OCI-LY1 (cell line): ENCODE data around the gene CCDC60.

ENCODE experiments used
- H2AFZ ChIP-seq: fragments of 200-600 bp; sonication (generic), shearing (Covaris generic); 2 replicates; pipeline ENCODE4 v1.6.0; 2014; ENCODE audit warnings: antibody characterized with exemption, mild to moderate bottlenecking, low read length
- H3F3A ChIP-seq: fragments of 200-600 bp; sonication (generic), shearing (Covaris generic); 2 replicates; pipeline ENCODE4 v1.6.0; 2014; ENCODE audit warnings: mild to moderate bottlenecking, antibody characterized with exemption, low read length, moderate library complexity; ENCODE audit not compliant: insufficient read depth
- H3K27ac ChIP-seq: fragments of 200-600 bp; sonication (generic); 2 replicates; pipeline ENCODE4 v1.5.1; 2014; ENCODE audit warnings: low read length, mixed run types, mild to moderate bottlenecking, low read depth; ENCODE audit not compliant: poor library complexity, severe bottlenecking
- H3K27me3 ChIP-seq: fragments of 200-600 bp; sonication (generic); 2 replicates; pipeline ENCODE4 v1.6.0; 2014; ENCODE audit warnings: antibody characterized with exemption, mild to moderate bottlenecking, low read length, moderate library complexity; ENCODE audit not compliant: insufficient read depth
- H3K36me3 ChIP-seq: fragments of 200-600 bp; sonication (generic); 2 replicates; pipeline ENCODE4 v1.6.1; 2014; ENCODE audit warnings: mild to moderate bottlenecking, antibody characterized with exemption, low read length, moderate library complexity, mixed read lengths; ENCODE audit not compliant: insufficient read depth
- H3K4me1 ChIP-seq: fragments of 200-600 bp; sonication (generic); 2 replicates; pipeline ENCODE4 v1.5.1; 2014; ENCODE audit warnings: mild to moderate bottlenecking, low read length, moderate library complexity; ENCODE audit not compliant: insufficient read depth, severe bottlenecking
- H3K4me2 ChIP-seq: fragments of 200-600 bp; sonication (generic), shearing (Covaris generic); 2 replicates; pipeline ENCODE4 v1.6.1; 2014; ENCODE audit warnings: low read length
- H3K4me3 ChIP-seq: fragments of 200-600 bp; sonication (generic); 2 replicates; pipeline ENCODE4 v1.5.1; 2014; ENCODE audit warnings: low read length, low read depth, mild to moderate bottlenecking, mixed read lengths; ENCODE audit not compliant: poor library complexity, severe bottlenecking
- H3K79me2 ChIP-seq: fragments of 200-600 bp; shearing (Covaris generic); 2 replicates; pipeline ENCODE4 v1.6.1; 2016; ENCODE audit warnings: mixed run types, low read length, mixed read lengths; ENCODE audit not compliant: insufficient read depth
- H3K9ac ChIP-seq: fragments of 200-600 bp; sonication (generic), shearing (Covaris generic); 2 replicates; pipeline ENCODE4 v1.6.1; 2014; ENCODE audit warnings: mild to moderate bottlenecking, low read length, mixed read lengths
- H3K9me2 ChIP-seq: fragments of 200-600 bp; sonication (generic), shearing (Covaris generic); 2 replicates; pipeline ENCODE4 v1.6.1; 2014; ENCODE audit warnings: low read depth, mild to moderate bottlenecking, low read length, mixed read lengths
- H3K9me3 ChIP-seq: fragments of 200-600 bp; shearing (Covaris generic); 2 replicates; pipeline ENCODE4 v1.6.1; 2014; ENCODE audit warnings: low read length, mixed read lengths
- H4K20me1 ChIP-seq: fragments of 200-600 bp; sonication (generic), shearing (Covaris generic); 2 replicates; pipeline ENCODE4 v1.6.0; 2016; ENCODE audit warnings: mild to moderate bottlenecking, low read length; ENCODE audit not compliant: insufficient read depth
- EZH2 ChIP-seq: fragments of 200-600 bp; sonication (generic), shearing (Covaris generic); IDR thresholded peaks from 2 replicates; pipeline ENCODE4 v1.8.0; 2017; ENCODE audit warnings: borderline replicate concordance, mixed run types, mild to moderate bottlenecking, antibody characterized with exemption, low read length, moderate library complexity, mixed read lengths
- TF ChIP-seq, protein P1 (sequence below): fragments of 200-600 bp; sonication (generic), shearing (Covaris generic); IDR thresholded peaks from 2 replicates; pipeline ENCODE4 v1.5.1; 2017; ENCODE audit warnings: mild to moderate bottlenecking, antibody characterized with exemption, low read length, moderate library complexity, mixed read lengths

Gene CCDC60

DNA sequence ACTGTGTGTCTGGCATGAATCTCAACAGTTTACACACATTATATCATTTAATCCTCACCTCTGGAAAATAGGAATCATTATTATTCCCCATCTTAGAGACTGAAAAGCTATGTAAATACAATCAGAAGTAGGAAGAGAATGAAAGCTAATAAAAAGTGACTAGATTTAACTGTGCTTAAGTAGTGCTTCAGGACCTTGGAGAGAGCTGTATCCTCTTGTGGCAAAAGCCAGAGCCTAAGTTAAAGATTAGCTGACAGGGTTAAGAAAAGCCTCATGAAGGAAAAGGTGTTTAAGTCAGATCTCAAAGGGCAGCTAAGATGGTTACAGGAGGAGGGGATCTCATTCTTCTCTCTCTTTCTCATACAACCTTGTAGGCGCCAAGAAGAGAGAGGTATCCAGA is 193.7 kb downstream of the CCDC60 start:
- H3K4me1 ChIP-seq, result no peaks in the 10 kb centered on the region
- TF ChIP-seq, protein P1, sequence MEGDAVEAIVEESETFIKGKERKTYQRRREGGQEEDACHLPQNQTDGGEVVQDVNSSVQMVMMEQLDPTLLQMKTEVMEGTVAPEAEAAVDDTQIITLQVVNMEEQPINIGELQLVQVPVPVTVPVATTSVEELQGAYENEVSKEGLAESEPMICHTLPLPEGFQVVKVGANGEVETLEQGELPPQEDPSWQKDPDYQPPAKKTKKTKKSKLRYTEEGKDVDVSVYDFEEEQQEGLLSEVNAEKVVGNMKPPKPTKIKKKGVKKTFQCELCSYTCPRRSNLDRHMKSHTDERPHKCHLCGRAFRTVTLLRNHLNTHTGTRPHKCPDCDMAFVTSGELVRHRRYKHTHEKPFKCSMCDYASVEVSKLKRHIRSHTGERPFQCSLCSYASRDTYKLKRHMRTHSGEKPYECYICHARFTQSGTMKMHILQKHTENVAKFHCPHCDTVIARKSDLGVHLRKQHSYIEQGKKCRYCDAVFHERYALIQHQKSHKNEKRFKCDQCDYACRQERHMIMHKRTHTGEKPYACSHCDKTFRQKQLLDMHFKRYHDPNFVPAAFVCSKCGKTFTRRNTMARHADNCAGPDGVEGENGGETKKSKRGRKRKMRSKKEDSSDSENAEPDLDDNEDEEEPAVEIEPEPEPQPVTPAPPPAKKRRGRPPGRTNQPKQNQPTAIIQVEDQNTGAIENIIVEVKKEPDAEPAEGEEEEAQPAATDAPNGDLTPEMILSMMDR, result no peak
- no peak for TF ChIP-seq EZH2
- H3K79me2 ChIP-seq, result no peaks in the 10 kb centered on the region
- H3F3A ChIP-seq, result no peaks in the 10 kb centered on the region
- no peaks in the 10 kb centered on the region for H3K36me3 ChIP-seq
- H3K9ac ChIP-seq, result no peak overlapping the region
- H3K27ac ChIP-seq, result no peak overlapping the region
- no peak overlapping the region for H2AFZ ChIP-seq
- H3K27me3 ChIP-seq, result no peaks in the 10 kb centered on the region
- H3K9me3 ChIP-seq, result no peaks in the 10 kb centered on the region
- no peak overlapping the region for H3K4me3 ChIP-seq
- no peak overlapping the region for H3K4me2 ChIP-seq
- H3K9me2 ChIP-seq, result no peaks in the 10 kb centered on the region
- H4K20me1 ChIP-seq, result no peaks in the 10 kb centered on the region

DNA sequence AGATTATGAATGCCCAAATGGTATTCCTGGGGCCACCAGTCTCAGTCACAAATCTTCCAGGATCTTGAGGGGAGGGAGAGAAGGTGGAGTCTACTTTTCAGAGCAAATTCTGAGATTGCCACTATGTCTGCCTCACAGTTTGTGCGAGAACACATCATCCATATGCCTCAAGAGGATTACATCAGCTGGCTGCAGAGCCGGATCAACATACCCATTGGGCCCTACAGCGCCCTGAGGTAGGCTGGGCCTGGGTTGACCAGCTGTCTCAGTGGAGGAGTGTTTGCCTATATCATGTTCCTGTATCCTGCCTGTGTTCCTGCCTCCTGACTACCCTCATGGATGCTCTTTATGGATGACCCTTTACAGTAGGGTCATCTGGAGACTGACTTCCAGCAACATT is 205.9 kb downstream of the CCDC60 start:
- Histone ChIP-seq H3K4me2 (no peak overlapping the region), H3K27ac (no peak overlapping the region), H3K4me3 (no peak overlapping the region), H2AFZ (no peak overlapping the region), H3K4me1 (no peaks in the 10 kb centered on the region), H3K27me3 (no peaks in the 10 kb centered on the region), H4K20me1 (no peaks in the 10 kb centered on the region), H3K79me2 (no peaks in the 10 kb centered on the region), H3K9me3 (no peaks in the 10 kb centered on the region), H3K36me3 (no peaks in the 10 kb centered on the region), H3F3A (no peaks in the 10 kb centered on the region), H3K9me2 (no peaks in the 10 kb centered on the region), H3K9ac (no peak overlapping the region)
- TF ChIP-seq, protein P1, result no peak

DNA sequence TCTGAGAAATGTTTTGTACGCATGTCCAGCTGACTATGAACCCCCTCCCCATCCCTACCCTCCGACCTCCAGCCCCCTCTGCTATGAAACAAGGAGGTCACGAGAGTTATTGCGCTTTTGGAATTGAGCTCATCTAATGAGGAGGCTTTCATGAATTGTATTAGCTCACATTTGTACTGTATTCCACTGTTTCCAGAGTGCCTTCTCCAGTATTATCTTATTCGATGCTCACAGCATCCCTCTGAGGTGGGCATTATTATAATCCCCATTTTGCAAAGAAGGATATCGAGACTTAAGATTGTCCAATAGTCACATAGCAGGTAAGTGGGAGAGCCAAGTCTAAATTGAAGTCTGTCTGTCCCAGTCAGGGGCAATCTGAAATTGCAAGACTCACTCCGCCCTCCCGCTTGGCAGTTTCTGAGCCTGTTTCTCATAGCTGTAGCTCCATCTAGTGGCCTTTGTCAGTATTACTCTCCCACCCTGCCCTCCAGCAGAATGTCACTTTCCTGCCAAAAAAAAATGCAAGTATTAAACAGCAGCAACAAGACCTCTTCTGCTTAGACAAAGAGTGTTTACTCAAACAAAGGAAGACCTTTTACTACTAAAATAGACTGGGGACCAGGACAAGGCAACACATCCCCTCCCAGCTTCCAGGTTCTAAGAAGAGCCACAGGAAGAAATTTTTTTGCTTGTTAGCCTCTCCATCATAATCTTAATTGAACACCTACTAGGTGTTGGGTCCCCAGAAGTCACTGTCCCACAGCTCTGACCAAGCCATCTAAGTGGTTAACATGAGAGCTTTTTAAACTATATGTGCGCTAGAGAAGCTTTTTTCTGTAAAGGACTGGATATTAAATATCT is 210.5 kb downstream of the CCDC60 start:
- Histone ChIP-seq H4K20me1 (no peaks in the 10 kb centered on the region), H3K9ac (no peak overlapping the region), H3K4me2 (no peak overlapping the region), H3K4me1 (no peaks in the 10 kb centered on the region), H3K27me3 (no peaks in the 10 kb centered on the region), H3K79me2 (no peaks in the 10 kb centered on the region), H3K27ac (no peak overlapping the region), H3K9me3 (no peaks in the 10 kb centered on the region), H3K36me3 (no peaks in the 10 kb centered on the region), H2AFZ (no peak overlapping the region), H3K9me2 (no peaks in the 10 kb centered on the region), H3F3A (no peaks in the 10 kb centered on the region), H3K4me3 (no peak overlapping the region)
- TF ChIP-seq EZH2, result no peak
- TF ChIP-seq, protein P1, result peak; percentile 85
